WTC11 (cell line): Measurements from ENCODE around the gene PMEPA1.

ENCODE experiments used
- AFF4 ChIP-seq: sonication (generic); formaldehyde crosslinking; IDR thresholded peaks from 2 replicates; pipeline ENCODE4 v1.8.1; 2023; ENCODE audit warnings: mild to moderate bottlenecking, missing genetic modification reagents, borderline replicate concordance
- ATF1 ChIP-seq: sonication (generic); formaldehyde crosslinking; IDR thresholded peaks from 2 replicates; pipeline ENCODE4 v1.8.1; 2023; ENCODE audit warnings: mild to moderate bottlenecking, moderate library complexity, missing genetic modification reagents
- ATF3 ChIP-seq: sonication (generic); formaldehyde crosslinking; conservative IDR thresholded peaks from 2 replicates; pipeline ENCODE4 v1.8.1; 2022; ENCODE audit warnings: mild to moderate bottlenecking, missing genetic modification reagents
- CBFB ChIP-seq: sonication (generic); formaldehyde crosslinking; IDR thresholded peaks from 2 replicates; pipeline ENCODE4 v1.8.1; 2022; ENCODE audit warnings: mild to moderate bottlenecking, low read depth, missing genetic modification reagents
- CTCF ChIP-seq: fragments of 200-600 bp; IDR thresholded peaks from 2 replicates; pipeline ENCODE4 v1.8.0; 2022; ENCODE audit warnings: antibody characterized with exemption
- ELF4 ChIP-seq: sonication (generic); formaldehyde crosslinking; IDR thresholded peaks from 2 replicates; pipeline ENCODE4 v1.8.1; 2022; ENCODE audit warnings: low read depth, mild to moderate bottlenecking, moderate library complexity, missing genetic modification reagents
- GABPB1 ChIP-seq: sonication (generic); formaldehyde crosslinking; IDR thresholded peaks from 2 replicates; pipeline ENCODE4 v1.8.1; 2023; ENCODE audit warnings: mild to moderate bottlenecking, missing genetic modification reagents
- HMGXB4 ChIP-seq: sonication (generic); formaldehyde crosslinking; IDR thresholded peaks from 2 replicates; pipeline ENCODE4 v1.8.1; 2023; ENCODE audit warnings: mild to moderate bottlenecking, moderate library complexity, missing genetic modification reagents
- KAT7 ChIP-seq: sonication (generic); formaldehyde crosslinking; IDR thresholded peaks from 2 replicates; pipeline ENCODE4 v1.8.1; 2023; ENCODE audit warnings: missing genetic modification reagents, mild to moderate bottlenecking, borderline replicate concordance
- MLX ChIP-seq: sonication (generic); formaldehyde crosslinking; IDR thresholded peaks from 2 replicates; pipeline ENCODE4 v1.8.1; 2023; ENCODE audit warnings: mild to moderate bottlenecking, missing genetic modification reagents, moderate library complexity
- TCF7 ChIP-seq: sonication (generic); formaldehyde crosslinking; IDR thresholded peaks from 2 replicates; pipeline ENCODE4 v1.8.0; 2022; ENCODE audit warnings: mild to moderate bottlenecking, low read depth, missing genetic modification reagents, moderate library complexity
- ZBTB21 ChIP-seq: sonication (generic); formaldehyde crosslinking; IDR thresholded peaks from 2 replicates; pipeline ENCODE4 v1.8.1; 2023; ENCODE audit warnings: mild to moderate bottlenecking, missing genetic modification reagents, borderline replicate concordance
- ZNF263 ChIP-seq: sonication (generic); formaldehyde crosslinking; IDR thresholded peaks from 2 replicates; pipeline ENCODE4 v1.8.1; 2022; ENCODE audit warnings: low read depth, mild to moderate bottlenecking, moderate library complexity, missing genetic modification reagents
- ZNF512 ChIP-seq: sonication (generic); formaldehyde crosslinking; IDR thresholded peaks from 2 replicates; pipeline ENCODE4 v1.8.1; 2022; ENCODE audit warnings: missing genetic modification reagents, borderline replicate concordance

- TF ChIP-seq ZNF512 (CRISPR knock-in tag) (no peak), CTCF (no peak), TCF7 (CRISPR knock-in tag) (no peak), ATF3 (CRISPR knock-in tag) (no peak), ELF4 (CRISPR knock-in tag) (no peak), CBFB (no peak), ZBTB21 (no peak), ATF1 (CRISPR knock-in tag) (no peak), GABPB1 (no peak), MLX (CRISPR knock-in tag) (no peak), AFF4 (no peak), ZNF263 (CRISPR knock-in tag) (no peak), KAT7 (CRISPR knock-in tag) (no peak), HMGXB4 (CRISPR knock-in tag) (no peak)
Measured at GRCh38 chr20:57598491-57598890, 111.3 kb downstream of the PMEPA1 start.
